Raji (cell line): ENCODE measurements around the gene MRPS33.

Source experiments
- POLR2A ChIP-seq: IDR thresholded peaks from 2 replicates; pipeline ENCODE4 v1.6.1; 2011; ENCODE audit warnings: low read depth, low read length, control low read depth; ENCODE audit not compliant: insufficient read depth

MRPS33 gene

GRCh38 chr7:141014524-141015395 lies at the start of gene MRPS33:
MRPS33 (minus strand) TSS chr7:141014952; CDS start chr7:141010633, 4,319 bp downstream.
- peak; percentile 98 for TF ChIP-seq POLR2A

GRCh38 chr7:141057788-141058187 lies 43.0 kb upstream of the MRPS33 start:
- TF ChIP-seq POLR2A: no peak

- no peak for TF ChIP-seq POLR2A
These were observed 40.4 kb upstream of the MRPS33 start for GRCh38 chr7:141055146-141055545.

- no peak for TF ChIP-seq POLR2A
These were observed 38.9 kb upstream of the MRPS33 start for GRCh38 chr7:141053626-141054025.

- TF ChIP-seq POLR2A: no peak
These were observed 31.3 kb upstream of the MRPS33 start for GRCh38 chr7:141045842-141046620.

GRCh38 chr7:141045126-141045841 lies 30.5 kb upstream of the MRPS33 start:
- no peak for TF ChIP-seq POLR2A

- TF ChIP-seq POLR2A: no peak
These were observed 28.9 kb upstream of the MRPS33 start for GRCh38 chr7:141043616-141044015.

GRCh38 chr7:141042222-141043193 lies 27.8 kb upstream of the MRPS33 start:
- no peak for TF ChIP-seq POLR2A

- TF ChIP-seq POLR2A: no peak
These were observed 24.6 kb upstream of the MRPS33 start for GRCh38 chr7:141039376-141039775.

GRCh38 chr7:141028767-141029166 lies 14.0 kb upstream of the MRPS33 start:
- no peak for TF ChIP-seq POLR2A

GRCh38 chr7:141027043-141027442 lies 12.3 kb upstream of the MRPS33 start:
- TF ChIP-seq POLR2A: no peak

- TF ChIP-seq POLR2A: no peak
These were observed 9.9 kb upstream of the MRPS33 start for GRCh38 chr7:141024668-141025067.

GRCh38 chr7:141023295-141023694 lies 8.5 kb upstream of the MRPS33 start:
- no peak for TF ChIP-seq POLR2A

GRCh38 chr7:141017555-141017954 lies 2.8 kb upstream of the MRPS33 start:
- TF ChIP-seq POLR2A: no peak
